Measurements from ENCODE around the gene APMAP. TPM values are rescaled to one million over a fixed set of nuclear protein-coding genes. Genes with fewer than 3 reads are reported as not detected.

APMAP gene
- total and polyA plus RNA-seq, 10 of the 15 experiments (the other 5 are each of a cell fraction or from before 2014, with no cell fraction given): 12.1 to 60.2 (median 32.7) TPM

DNA sequence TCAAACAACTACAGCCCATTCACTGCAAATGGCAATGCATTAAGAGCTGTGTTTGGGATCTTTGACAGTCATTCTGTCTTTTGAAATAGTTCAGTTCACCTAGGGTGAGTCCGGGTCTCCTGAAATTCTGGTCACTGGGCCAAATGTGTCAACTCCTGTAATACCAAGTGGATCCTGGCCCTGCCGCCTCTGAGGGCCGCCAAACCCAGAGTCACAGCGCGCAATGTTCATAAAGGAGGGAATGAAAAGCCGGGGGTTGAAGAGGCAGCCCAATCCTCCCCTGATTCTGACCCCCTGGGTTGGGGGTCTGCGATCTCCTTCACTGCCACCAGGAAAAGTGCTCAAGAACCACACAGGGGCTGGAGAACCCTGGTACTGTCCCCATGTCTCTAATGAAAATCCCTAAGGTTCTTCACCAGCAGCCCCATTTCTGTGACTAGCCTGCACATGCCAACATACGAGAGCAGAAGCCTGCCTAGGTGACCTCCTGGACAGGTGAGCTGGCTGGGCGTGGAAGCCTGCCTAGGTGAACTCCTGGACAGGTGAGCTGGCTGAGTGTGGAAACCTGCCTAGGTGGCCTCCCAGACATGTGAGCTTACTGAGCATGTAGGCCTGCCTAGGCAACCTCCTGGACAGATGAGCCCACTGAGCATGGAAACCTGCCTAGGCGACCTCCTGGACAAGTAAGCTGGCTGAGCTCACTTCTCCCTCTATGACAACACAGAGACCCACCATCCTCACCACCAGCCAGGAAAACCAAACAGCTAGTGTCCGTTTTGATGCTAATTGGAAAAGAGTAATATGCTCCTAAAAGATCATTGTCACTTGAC is 16.1 kb upstream of the APMAP start:
- BruUV-seq (replicated peaks): no TSS peak
- ChIA-PET POLR2A (no interaction called here), SMC1A (ENCODE audit: uncharacterized antibody, unreplicated experiment) (interaction anchor here (1.0 to 1.3 kb wide), 2 partner anchors 51 to 57 kb away, joined by 3 read pairs; no protein-coding TSS in a partner anchor), RAD21 (ENCODE audit: unreplicated experiment) (interaction anchor here (0.5 kb wide), 1 partner anchor 14 kb away, joined by 3 read pairs; no protein-coding TSS in a partner anchor), CTCF (interaction anchor here (0.8 to 3.0 kb wide), 4 partner anchors 13 to 57 kb away, joined by 3 to 9 read pairs (median 4); partner anchors contain the start of gene ACSS1)
- Histone ChIP-seq H3K36me3 (ENCODE audit: control insufficient read depth in 2 of 2, insufficient read depth in 2 of 2, low read length in 1 of 2) (peaks cover 10 to 18% of the 10 kb centered on the region in 2 experiments; a peak in 3 of 4 replicates), H3K9ac (ENCODE audit: control insufficient read depth, insufficient read depth, low read length) (no peak overlapping the region), H3K27me3 (replicated peaks in 1 of 2; ENCODE audit: control insufficient read depth in 2 of 2, insufficient read depth in 2 of 2, low read length in 1 of 2) (no peaks in the 10 kb centered on the region), H3K4me1 (ENCODE audit: control insufficient read depth, insufficient read depth, low read length) (no peaks in the 10 kb centered on the region), H3K27ac (ENCODE audit: control insufficient read depth, insufficient read depth) (no peak overlapping the region), H3K4me2 (ENCODE audit: control insufficient read depth, insufficient read depth) (no peak overlapping the region), H2AFZ (ENCODE audit: control insufficient read depth, low read depth, low read length) (no peak overlapping the region), H3K4me3 (no peak overlapping the region), H4K20me1 (ENCODE audit: control insufficient read depth, insufficient read depth) (no peaks in the 10 kb centered on the region), H3K9me3 (replicated peaks; ENCODE audit: control insufficient read depth, insufficient read depth, low read length) (no peaks in the 10 kb centered on the region), H3K79me2 (ENCODE audit: control insufficient read depth, insufficient read depth, low read length) (no peaks in the 10 kb centered on the region)
- FAIRE-seq (no peak), ATAC-seq (no peak), DNase-seq (ENCODE audit: low read depth, low spot score) (no peak)
- intact Hi-C loops (cut with micrococcal nuclease; ENCODE audit: unreplicated experiment): no loop called here
- WGBS (ENCODE audit: insufficient coverage, insufficient replicate concordance, low lambda C conversion rate, missing lambda C conversion rate): 88% methylated on average over 11 of the region's 11 CpGs
- TF ChIP-seq EP300 (IDR thresholded peaks at IDR 0.05; ENCODE audit: borderline replicate concordance in 1 of 2, control insufficient read depth in 1 of 2, low read depth in 2 of 2, low read length in 2 of 2) (no peak), POLR2A (IDR thresholded peaks at IDR 0.05; ENCODE audit: low read depth, low read length) (no peak), MEF2A (IDR thresholded peaks at IDR 0.05; ENCODE audit: insufficient read depth, low read depth, low read length) (no peak), IKZF2 (IDR thresholded peaks at IDR 0.05) (no peak), JUND (IDR thresholded peaks at IDR 0.05; ENCODE audit: low read depth, low read length) (no peak), DPF2 (IDR thresholded peaks at IDR 0.05) (no peak)
- TF ChIP-seq, protein P1, sequence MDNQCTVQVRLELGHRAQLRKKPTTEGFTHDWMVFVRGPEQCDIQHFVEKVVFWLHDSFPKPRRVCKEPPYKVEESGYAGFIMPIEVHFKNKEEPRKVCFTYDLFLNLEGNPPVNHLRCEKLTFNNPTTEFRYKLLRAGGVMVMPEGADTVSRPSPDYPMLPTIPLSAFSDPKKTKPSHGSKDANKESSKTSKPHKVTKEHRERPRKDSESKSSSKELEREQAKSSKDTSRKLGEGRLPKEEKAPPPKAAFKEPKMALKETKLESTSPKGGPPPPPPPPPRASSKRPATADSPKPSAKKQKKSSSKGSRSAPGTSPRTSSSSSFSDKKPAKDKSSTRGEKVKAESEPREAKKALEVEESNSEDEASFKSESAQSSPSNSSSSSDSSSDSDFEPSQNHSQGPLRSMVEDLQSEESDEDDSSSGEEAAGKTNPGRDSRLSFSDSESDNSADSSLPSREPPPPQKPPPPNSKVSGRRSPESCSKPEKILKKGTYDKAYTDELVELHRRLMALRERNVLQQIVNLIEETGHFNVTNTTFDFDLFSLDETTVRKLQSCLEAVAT (IDR thresholded peaks at IDR 0.05): no peak
- in situ Hi-C loops (cut with MboI): no loop called here
